H1 (cell line): Measurements from ENCODE around the gene THUMPD2. TPM values are rescaled to one million over a fixed set of nuclear protein-coding genes. Genes with fewer than 3 reads are reported as not detected.

Source experiments
- CTCF ChIA-PET: fragments of 300-600 bp; sonication (Branson Sonifier 250); formaldehyde crosslinking; loops from one replicate; lab custom pipeline; 2021; ENCODE audit not compliant: partially characterized antibody; lab: Charles Lee
- POLR2A ChIA-PET: fragments of 300-600 bp; sonication (Branson Sonifier 250); formaldehyde crosslinking; loops from one replicate; lab custom pipeline; 2021; ENCODE audit warnings: inconsistent platforms; ENCODE audit not compliant: partially characterized antibody; lab: Charles Lee
- DNase-seq, 2 experiments: peaks; one replicate each; pipeline versions ENCODE4 v3.0.0 to v3.0.0-alpha.2; 2010 to 2022; ENCODE audit warnings: low spot score in 2 of 2, low read depth in 1 of 2, mixed read lengths in 1 of 2
- FAIRE-seq: peaks from 2 replicates; lab custom pipeline; 2011; peaks lifted over from hg19 to GRCh38; lab: Jason Lieb, UNC
- H2AFZ ChIP-seq: 2 replicates; pipeline ENCODE4 v1.8.1; 2012; ENCODE audit warnings: low read length, inconsistent platforms
- H2AK5ac ChIP-seq: 2 replicates; pipeline ENCODE4 v1.6.1; 2013; ENCODE audit warnings: low read depth, low read length
- H2BK120ac ChIP-seq: replicated peaks from 2 replicates; pipeline ENCODE3; 2013; ENCODE audit warnings: low read depth, low read length, inconsistent platforms
- H2BK12ac ChIP-seq: 2 replicates; pipeline ENCODE4 v1.6.1; 2013; ENCODE audit warnings: low read depth, low read length
- H2BK15ac ChIP-seq: 2 replicates; pipeline ENCODE4 v1.6.1; 2013; ENCODE audit warnings: low read length
- H2BK20ac ChIP-seq: 2 replicates; pipeline ENCODE4 v1.6.1; 2013; ENCODE audit warnings: low read length
- H2BK5ac ChIP-seq: 2 replicates; pipeline ENCODE4 v1.6.1; 2013; ENCODE audit warnings: low read depth, low read length
- H3K14ac ChIP-seq: 2 replicates; pipeline ENCODE4 v1.6.1; 2013; ENCODE audit warnings: inconsistent platforms; ENCODE audit not compliant: insufficient read length
- H3K18ac ChIP-seq: 2 replicates; pipeline ENCODE4 v1.6.1; 2013; ENCODE audit warnings: low read length; ENCODE audit errors: extremely low read depth
- H3K23ac ChIP-seq: 2 replicates; pipeline ENCODE4 v1.6.1; 2013; ENCODE audit warnings: inconsistent platforms; ENCODE audit not compliant: insufficient read length
- H3K23me2 ChIP-seq: 2 replicates; pipeline ENCODE4 v1.6.1; 2013; ENCODE audit warnings: low read depth, low read length
- H3K27ac ChIP-seq: 2 replicates; pipeline ENCODE4 v1.6.1; 2011; ENCODE audit warnings: low read depth, low read length, inconsistent platforms
- H3K27me3 ChIP-seq, 4 experiments: replicated peaks in 1 of 4; 1 replicate in 1 of 4; 2 replicates in 3 of 4; pipeline versions ENCODE4 v1.6.1 to v1.8.1; 2011 to 2013; ENCODE audit warnings: low read length in 3 of 4, mild to moderate bottlenecking in 3 of 4, inconsistent platforms in 2 of 4, mixed read lengths in 2 of 4, moderate library complexity in 1 of 4; ENCODE audit not compliant: control insufficient read depth in 3 of 4, insufficient read depth in 3 of 4; ENCODE audit errors: extremely low read depth in 1 of 4
- H3K36me3 ChIP-seq, 4 experiments: 2 replicates each; pipeline versions ENCODE4 v1.6.1 to v1.8.1; 2011 to 2013; ENCODE audit warnings: mild to moderate bottlenecking in 4 of 4, low read length in 3 of 4, moderate library complexity in 2 of 4, control low read depth in 1 of 4, inconsistent platforms in 1 of 4; ENCODE audit not compliant: insufficient read depth in 4 of 4, control insufficient read depth in 2 of 4
- H3K4ac ChIP-seq: replicated peaks from 2 replicates; pipeline ENCODE3; 2013; ENCODE audit warnings: low read length, low read depth, mixed read lengths, inconsistent platforms; ENCODE audit not compliant: insufficient read length
- H3K4me1 ChIP-seq, 4 experiments: replicated peaks in 1 of 4; 1 replicate in 1 of 4; 2 replicates in 3 of 4; pipeline versions ENCODE4 v1.6.1 to v1.8.1; 2011 to 2013; ENCODE audit warnings: low read length in 3 of 4, inconsistent platforms in 2 of 4, mixed read lengths in 1 of 4; ENCODE audit not compliant: insufficient read depth in 4 of 4, control insufficient read depth in 3 of 4
- H3K4me2 ChIP-seq, 2 experiments: 2 replicates each; pipeline versions ENCODE4 v1.6.1 to v1.8.1; 2011 to 2013; ENCODE audit warnings: low read depth in 2 of 2, low read length in 2 of 2, control low read depth in 1 of 2, inconsistent platforms in 1 of 2, mild to moderate bottlenecking in 1 of 2; ENCODE audit not compliant: insufficient read depth in 1 of 2
- H3K4me3 ChIP-seq, 4 experiments: fragments of 200-600, 300-600 bp in 1 of 4; sonication (generic), shearing (Covaris generic), sonication (Bioruptor Twin) in 1 of 4; 2 replicates each; pipeline versions ENCODE4 v1.5.1 to v1.8.1; 2011 to 2016; ENCODE audit warnings: low read length in 4 of 4, low read depth in 3 of 4, control low read depth in 2 of 4, inconsistent platforms in 2 of 4, mild to moderate bottlenecking in 2 of 4, mixed read lengths in 1 of 4, moderate library complexity in 1 of 4; ENCODE audit not compliant: insufficient read depth in 2 of 4; ENCODE audit errors: extremely low read depth in 1 of 4
- H3K56ac ChIP-seq: replicated peaks from 2 replicates; pipeline ENCODE3; 2013; ENCODE audit warnings: low read depth, mild to moderate bottlenecking, mixed read lengths, low read length, inconsistent platforms; ENCODE audit not compliant: insufficient read length
- H3K79me1 ChIP-seq: 2 replicates; pipeline ENCODE4 v1.6.1; 2013; ENCODE audit warnings: low read depth, low read length, control low read depth
- H3K79me2 ChIP-seq, 2 experiments: 2 replicates each; pipeline versions ENCODE4 v1.6.1 to v1.8.1; 2012 to 2013; ENCODE audit warnings: low read length in 2 of 2, mild to moderate bottlenecking in 2 of 2, inconsistent platforms in 1 of 2; ENCODE audit not compliant: insufficient read depth in 2 of 2, control insufficient read depth in 1 of 2
- H3K9ac ChIP-seq, 4 experiments: replicated peaks in 1 of 4; 1 replicate in 1 of 4; 2 replicates in 3 of 4; pipeline versions ENCODE4 v1.6.1 to v1.8.1; 2011 to 2013; ENCODE audit warnings: low read depth in 3 of 4, low read length in 3 of 4, control low read depth in 2 of 4, mild to moderate bottlenecking in 2 of 4, moderate library complexity in 2 of 4, inconsistent platforms in 1 of 4; ENCODE audit errors: extremely low read depth in 1 of 4
- H3K9me3 ChIP-seq, 2 experiments: 2 replicates each; pipeline versions ENCODE4 v1.6.1 to v1.8.1; 2012 to 2013; ENCODE audit warnings: mild to moderate bottlenecking in 2 of 2, moderate library complexity in 2 of 2, control low read depth in 1 of 2, inconsistent platforms in 1 of 2, low read depth in 1 of 2, low read length in 1 of 2, mixed read lengths in 1 of 2; ENCODE audit not compliant: insufficient read depth in 2 of 2
- H4K20me1 ChIP-seq, 2 experiments: replicated peaks in 1 of 2; 2 replicates each; pipeline versions ENCODE3 to v1.8.1; 2011 to 2013; ENCODE audit warnings: inconsistent platforms in 2 of 2, low read length in 2 of 2, mild to moderate bottlenecking in 1 of 2; ENCODE audit not compliant: insufficient read depth in 2 of 2, control insufficient read depth in 1 of 2
- H4K5ac ChIP-seq: 2 replicates; pipeline ENCODE4 v1.6.1; 2013; ENCODE audit warnings: low read length, low read depth, mixed read lengths, inconsistent platforms; ENCODE audit not compliant: insufficient read length
- H4K8ac ChIP-seq: 2 replicates; pipeline ENCODE4 v1.8.0; 2013; ENCODE audit warnings: mild to moderate bottlenecking, moderate library complexity, low read length, inconsistent platforms; ENCODE audit not compliant: insufficient read depth; ENCODE audit errors: extremely low read depth
- H4K91ac ChIP-seq: replicated peaks from 2 replicates; pipeline ENCODE3; 2013; ENCODE audit warnings: low read length, mixed read lengths, inconsistent platforms; ENCODE audit not compliant: insufficient read length
- JUN ChIP-seq: IDR thresholded peaks from 2 replicates; pipeline ENCODE4 v1.6.1; 2011; ENCODE audit warnings: low read depth, mild to moderate bottlenecking, improper control_type of control experiment, low read length
- NANOG ChIP-seq: IDR thresholded peaks from 2 replicates; pipeline ENCODE4 v1.6.1; 2011; ENCODE audit warnings: low read length, low read depth, mild to moderate bottlenecking, inconsistent platforms; ENCODE audit not compliant: insufficient read depth, poor library complexity, severe bottlenecking
- SP2 ChIP-seq: IDR thresholded peaks from 2 replicates; pipeline ENCODE4 v1.6.1; 2012; ENCODE audit warnings: mild to moderate bottlenecking, low read length, inconsistent platforms
- TBP ChIP-seq: IDR thresholded peaks from 2 replicates; pipeline ENCODE4 v1.6.1; 2011; ENCODE audit warnings: low read depth, low read length, improper control_type of control experiment
- WGBS, 2 experiments: shearing (Covaris generic) in 1 of 2; methylation state at CpG; one replicate each; pipeline versions ENCODE4 v1.1.6 to v1.1.7; 2013 to 2015; ENCODE audit warnings: low lambda C conversion rate in 2 of 2, mixed read lengths in 2 of 2, inconsistent platforms in 1 of 2, low coverage in 1 of 2, missing lambda C conversion rate in 1 of 2; ENCODE audit not compliant: insufficient replicate concordance in 2 of 2, insufficient coverage in 1 of 2, insufficient read length in 1 of 2; ENCODE audit errors: extremely low coverage in 1 of 2, missing lambda C conversion rate in 1 of 2; 5-methylcytosine and 5-hydroxymethylcytosine counted together
- polyA plus RNA-seq, 7 experiments: library from polyadenylated mRNA; depleted of rRNA in 3 of 7; stranded (reverse) in 5 of 7; unstranded in 2 of 7; fragments of >200 nt in 5 of 7; fragments of 200-250 nt in 2 of 7; gene quantifications; 1 replicate in 5 of 7; 2 replicates in 1 of 7; 4 replicates in 1 of 7; pipeline versions ENCODE4 v1.2.1 to v1.2.3, GENCODE V29; 2011 to 2013; ENCODE audit warnings: missing spikeins in 2 of 7, mixed read lengths in 2 of 7
- total RNA-seq: library from RNA; stranded (reverse); fragmentation: NEBNext Ultra II Directional; extraction: Animal tissue kit (Norgen Biotek cat#: 25700); gene quantifications from 2 replicates; pipeline ENCODE4 v1.2.1, GENCODE V29; 2021

THUMPD2 gene
- total and polyA plus RNA-seq, 2 of the 8 experiments (the other 6 are each of a cell fraction or from before 2014, with no cell fraction given) = 8.6 to 17.0 TPM

GRCh38 chr2:39706312-39706711 is 72.7 kb downstream of the THUMPD2 start:
- no peak overlapping the region for H2BK12ac ChIP-seq
- no peak overlapping the region for H4K91ac ChIP-seq
- H4K8ac ChIP-seq = no peak overlapping the region
- no peak overlapping the region for H4K5ac ChIP-seq
- H4K20me1 ChIP-seq = no peaks in the 10 kb centered on the region
- WGBS, 2 experiments = 100% methylated on average over 1 of the region's 1 CpG; no CpG with 5 or more reads in 1 of the 2 experiments
- H3K4me2 ChIP-seq = no peak overlapping the region
- no peak overlapping the region for H3K56ac ChIP-seq
- H3K23ac ChIP-seq = no peak overlapping the region
- no peak for FAIRE-seq
- H3K4me1 ChIP-seq = no peaks in the 10 kb centered on the region
- no peak overlapping the region for H2AK5ac ChIP-seq
- H3K4ac ChIP-seq = no peak overlapping the region
- no peaks in the 10 kb centered on the region for H3K79me2 ChIP-seq
- H3K9ac ChIP-seq = no peak overlapping the region
- H3K27ac ChIP-seq = no peak overlapping the region
- no peaks in the 10 kb centered on the region for H3K36me3 ChIP-seq
- H2BK5ac ChIP-seq = no peak overlapping the region
- peaks cover 5 to 6% of the 10 kb centered on the region in 2 experiments; a peak in 3 of 4 replicates for H3K9me3 ChIP-seq
- no peaks in the 10 kb centered on the region for H3K23me2 ChIP-seq
- H2BK15ac ChIP-seq = no peak overlapping the region
- no peak overlapping the region for H3K4me3 ChIP-seq
- H3K14ac ChIP-seq = no peak overlapping the region
- H3K18ac ChIP-seq = no peak overlapping the region
- no peak for DNase-seq
- H2BK20ac ChIP-seq = no peak overlapping the region
- ChIA-PET CTCF (interaction anchor here (0.9 to 3.7 kb wide), 4 partner anchors 9 to 24 kb away, joined by 3 to 17 read pairs (median 3); no protein-coding TSS in a partner anchor), POLR2A (interaction anchor here (1.0 kb wide), 1 partner anchor 10 kb away, joined by 3 read pairs; no protein-coding TSS in a partner anchor)
- no peaks in the 10 kb centered on the region for H3K79me1 ChIP-seq
- H3K27me3 ChIP-seq = no peaks in the 10 kb centered on the region
- H2BK120ac ChIP-seq = no peak overlapping the region
- H2AFZ ChIP-seq = no peak overlapping the region
- no peak for TF ChIP-seq TBP
- TF ChIP-seq SP2 = no peak
- TF ChIP-seq NANOG = no peak
- TF ChIP-seq JUN = no peak
